ENCODE measurements around the gene MAP7. TPM values are rescaled to one million over a fixed set of nuclear protein-coding genes. Genes with fewer than 3 reads are reported as not detected.
A peak's percentile ranks its signal among the peaks of the same experiment; 100 is the strongest.

MAP7 gene
- total RNA-seq, 2 experiments from 2014 or later: 0.45 to 0.49 TPM

- intact Hi-C loops (cut with DNase I, micrococcal nuclease): loop anchor here in 1 of 2 experiments (10.0 kb wide), 1 partner anchor 1046 kb away; no protein-coding TSS in a partner anchor
- Mint-ChIP-seq H3K27ac (no peak overlapping the region), H3K9me3 (no peaks in the 10 kb centered on the region), H3K36me3 (ENCODE audit: low read depth) (peaks cover 5% of the 10 kb centered on the region), H3K27me3 (peaks cover 44% of the 10 kb centered on the region), H3K4me1 (ENCODE audit: low read depth) (peaks cover 14% of the 10 kb centered on the region), H3K4me3 (peak overlapping the region; percentile 74)
- no peak overlapping the region for H3K27ac ChIP-seq (ENCODE audit: low read depth in 1 of 2, low read length in 2 of 2)
- ATAC-seq (ENCODE audit: poor library complexity) (no peak), DNase-seq (peak in 2 of 14 experiments; percentile 9 to 15)
- peaks cover 19 to 29% of the 10 kb centered on the region in 2 experiments for H3K27me3 ChIP-seq (ENCODE audit: control insufficient read depth in 1 of 2, insufficient read depth in 2 of 2, low read length in 2 of 2)
- CTCF ChIA-PET: interaction anchor here (0.8 to 1.8 kb wide), 3 partner anchors 11 to 16 kb away, joined by 3 to 6 read pairs (median 3); no protein-coding TSS in a partner anchor
- H3K4me3 ChIP-seq (ENCODE audit: low read length): peak overlapping the region; percentile 48
- no peaks in the 10 kb centered on the region for H3K9me3 ChIP-seq (ENCODE audit: control insufficient read depth in 1 of 2, insufficient read depth in 1 of 2, low read length in 2 of 2)
- POLR2A ChIA-PET: interaction anchor here (0.6 kb wide), 1 partner anchor 301 kb away, joined by 3 read pairs; the partner anchor contains the start of gene MTFR2
- no peaks in the 10 kb centered on the region for H3K36me3 ChIP-seq (ENCODE audit: insufficient read depth, low read length)
- no peak for TF ChIP-seq CTCF (IDR thresholded peaks at IDR 0.05)
- H3K4me1 ChIP-seq (ENCODE audit: insufficient read depth, low read length): peaks cover 13% of the 10 kb centered on the region
These were observed 881 bp upstream of the MAP7 start for GRCh38 chr6:136551103-136551502.

- DNase-seq: no peak
- H3K27ac ChIP-seq (ENCODE audit: low read depth in 1 of 2, low read length in 2 of 2): no peak overlapping the region
- H3K36me3 ChIP-seq (ENCODE audit: insufficient read depth, low read length): no peaks in the 10 kb centered on the region
- H3K27me3 ChIP-seq (ENCODE audit: control insufficient read depth in 1 of 2, insufficient read depth in 2 of 2, low read length in 2 of 2): peaks cover 19 to 33% of the 10 kb centered on the region in 2 experiments
- Mint-ChIP-seq H3K36me3 (ENCODE audit: low read depth) (no peaks in the 10 kb centered on the region), H3K9me3 (no peaks in the 10 kb centered on the region), H3K4me1 (ENCODE audit: low read depth) (peaks cover 14% of the 10 kb centered on the region), H3K27ac (no peak overlapping the region), H3K4me3 (no peak overlapping the region), H3K27me3 (peaks cover 50% of the 10 kb centered on the region)
- H3K9me3 ChIP-seq (ENCODE audit: control insufficient read depth in 1 of 2, insufficient read depth in 1 of 2, low read length in 2 of 2): no peaks in the 10 kb centered on the region
- peak overlapping the region; percentile 48 for H3K4me3 ChIP-seq (ENCODE audit: low read length)
- ATAC-seq (ENCODE audit: poor library complexity): peak; percentile 45
- peaks cover 13% of the 10 kb centered on the region for H3K4me1 ChIP-seq (ENCODE audit: insufficient read depth, low read length)
- intact Hi-C loops (cut with DNase I, micrococcal nuclease): loop anchor here in 1 of 2 experiments (10.0 kb wide), 1 partner anchor 1045 kb away; no protein-coding TSS in a partner anchor
- POLR2A ChIA-PET: no interaction called here
- TF ChIP-seq CTCF (IDR thresholded peaks at IDR 0.05): no peak
- CTCF ChIA-PET: interaction anchor here (0.9 to 1.8 kb wide), 2 partner anchors 13 to 17 kb away, joined by 3 to 6 read pairs; no protein-coding TSS in a partner anchor
These were observed 235 bp downstream of the MAP7 start for GRCh38 chr6:136550045-136550329.

GRCh38 chr6:136549300-136550044, 750 bp downstream of the MAP7 start:
- Histone ChIP-seq H3K4me1 (ENCODE audit: insufficient read depth, low read length) (peaks cover 13% of the 10 kb centered on the region), H3K27ac (ENCODE audit: low read depth in 1 of 2, low read length in 2 of 2) (no peak overlapping the region), H3K27me3 (ENCODE audit: control insufficient read depth in 1 of 2, insufficient read depth in 2 of 2, low read length in 2 of 2) (peaks cover 19 to 38% of the 10 kb centered on the region in 2 experiments), H3K9me3 (ENCODE audit: control insufficient read depth in 1 of 2, insufficient read depth in 1 of 2, low read length in 2 of 2) (no peaks in the 10 kb centered on the region), H3K4me3 (ENCODE audit: low read length) (peak overlapping the region; percentile 48), H3K36me3 (ENCODE audit: insufficient read depth, low read length) (no peaks in the 10 kb centered on the region)
- Mint-ChIP-seq H3K27ac (no peak overlapping the region), H3K27me3 (peaks cover 55% of the 10 kb centered on the region), H3K36me3 (ENCODE audit: low read depth) (no peaks in the 10 kb centered on the region), H3K9me3 (no peaks in the 10 kb centered on the region), H3K4me1 (ENCODE audit: low read depth) (peaks cover 14% of the 10 kb centered on the region), H3K4me3 (peak overlapping the region; percentile 84)
- DNase-seq (peak in 3 of 14 experiments; percentile 7 to 29 (median 15)), ATAC-seq (ENCODE audit: poor library complexity) (no peak)
- CTCF ChIA-PET: interaction anchor here (1.6 to 1.8 kb wide), 2 partner anchors 17 to 243 kb away, joined by 4 to 6 read pairs; partner anchors contain the start of gene MAP3K5
- POLR2A ChIA-PET: interaction anchor here (1.0 kb wide), 1 partner anchor 11 kb away, joined by 3 read pairs; no protein-coding TSS in a partner anchor
- intact Hi-C loops (cut with DNase I, micrococcal nuclease): loop anchor here in 1 of 2 experiments (10.0 kb wide), 1 partner anchor 1045 kb away; no protein-coding TSS in a partner anchor
- TF ChIP-seq CTCF (IDR thresholded peaks at IDR 0.05): no peak

Measured in CD4-positive, alpha-beta T cell (primary cell).